ENCODE results near the gene POU5F1. TPM values are rescaled to one million over a fixed set of nuclear protein-coding genes. Genes with fewer than 3 reads are reported as not detected.
"Not testable (repeated sequence)": the region's sequence is repeated elsewhere in the genome, so short reads cannot be mapped to it uniquely, and the experiment has no call there.

Gene POU5F1
- total and polyA plus RNA-seq, 3 donors from 2014 or later: 1.3 to 4.2 (median 3.0) TPM

DNA sequence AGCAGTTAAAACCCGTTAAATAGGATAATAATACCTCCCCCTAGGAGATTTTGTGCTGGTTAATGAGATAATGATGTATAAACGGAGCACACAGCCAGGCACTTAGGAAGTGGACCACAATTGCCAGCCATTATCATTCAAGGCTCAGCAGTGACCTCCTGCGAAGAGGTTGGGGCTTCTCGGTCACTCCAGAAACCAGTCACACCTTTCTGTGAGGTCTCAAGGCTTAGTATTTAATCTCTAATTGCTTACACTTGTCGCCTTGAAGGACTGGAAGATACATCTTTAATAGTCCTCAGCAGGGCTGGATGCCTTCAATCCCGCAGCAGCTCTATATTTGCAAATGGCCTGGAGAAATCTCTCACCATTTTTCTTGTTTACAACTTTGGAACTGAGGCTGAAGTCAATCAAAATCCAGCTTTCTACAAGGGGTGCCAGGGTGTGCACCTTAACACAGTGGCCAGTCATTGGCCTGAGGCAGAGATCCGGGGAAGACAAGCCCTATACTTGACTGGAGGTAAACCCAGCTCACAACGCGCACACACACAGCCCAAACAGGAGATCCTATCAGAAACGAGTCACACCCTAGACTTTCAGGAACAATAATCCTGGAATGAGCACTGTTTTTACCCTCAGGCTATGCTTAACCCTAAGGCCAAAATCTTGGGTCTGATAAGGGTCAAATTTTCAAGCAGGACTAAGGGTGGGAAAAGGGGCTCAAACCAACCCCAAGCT, 1.2 kb downstream of the POU5F1 start:
- TF ChIP-seq CTCF (IDR thresholded peaks at IDR 0.05) (no peak), POLR2A (IDR thresholded peaks at IDR 0.05) (no peak)
- no peaks in the 10 kb centered on the region for H3K36me3 ChIP-seq (ENCODE audit: low read depth, missing control alignments)
- H3K27me3 ChIP-seq: no peaks in the 10 kb centered on the region
- no peak for DNase-seq
- H3K27ac ChIP-seq: no peak overlapping the region
- H3K9me3 ChIP-seq: no peaks in the 10 kb centered on the region
- WGBS, 2 donors: 77 to 84% methylated on average over 10 of the region's 10 CpGs
- no peak overlapping the region for H3K4me3 ChIP-seq
- intact Hi-C loops (cut with DNase I; ENCODE audit: low total_unique reads): no loop called here
- no peaks in the 10 kb centered on the region for H3K4me1 ChIP-seq

GRCh38 chr6:31168606-31169005, 1.9 kb downstream of the POU5F1 start:
- 78 to 79% methylated on average over 3 of the region's 3 CpGs for WGBS, 2 donors
- Histone ChIP-seq H3K27me3 (no peaks in the 10 kb centered on the region), H3K36me3 (ENCODE audit: low read depth, missing control alignments) (no peaks in the 10 kb centered on the region), H3K27ac (no peak overlapping the region), H3K4me3 (no peak overlapping the region), H3K9me3 (no peaks in the 10 kb centered on the region), H3K4me1 (no peaks in the 10 kb centered on the region)
- TF ChIP-seq POLR2A (IDR thresholded peaks at IDR 0.05): no peak
- no peak for TF ChIP-seq CTCF (IDR thresholded peaks at IDR 0.05)
- intact Hi-C loops (cut with DNase I; ENCODE audit: low total_unique reads): no loop called here
- no peak for DNase-seq

GRCh38 chr6:31165986-31166385, 4.5 kb downstream of the POU5F1 start:
- TF ChIP-seq POLR2A (IDR thresholded peaks at IDR 0.05) (no peak), CTCF (IDR thresholded peaks at IDR 0.05) (no peak)
- DNase-seq: no peak
- 73 to 77% methylated on average over 5 of the region's 5 CpGs for WGBS, 2 donors
- intact Hi-C loops (cut with DNase I; ENCODE audit: low total_unique reads): no loop called here
- Histone ChIP-seq H3K4me3 (no peak overlapping the region), H3K27me3 (no peaks in the 10 kb centered on the region), H3K36me3 (ENCODE audit: low read depth, missing control alignments) (no peaks in the 10 kb centered on the region), H3K4me1 (no peaks in the 10 kb centered on the region), H3K27ac (no peak overlapping the region), H3K9me3 (no peaks in the 10 kb centered on the region)

DNA sequence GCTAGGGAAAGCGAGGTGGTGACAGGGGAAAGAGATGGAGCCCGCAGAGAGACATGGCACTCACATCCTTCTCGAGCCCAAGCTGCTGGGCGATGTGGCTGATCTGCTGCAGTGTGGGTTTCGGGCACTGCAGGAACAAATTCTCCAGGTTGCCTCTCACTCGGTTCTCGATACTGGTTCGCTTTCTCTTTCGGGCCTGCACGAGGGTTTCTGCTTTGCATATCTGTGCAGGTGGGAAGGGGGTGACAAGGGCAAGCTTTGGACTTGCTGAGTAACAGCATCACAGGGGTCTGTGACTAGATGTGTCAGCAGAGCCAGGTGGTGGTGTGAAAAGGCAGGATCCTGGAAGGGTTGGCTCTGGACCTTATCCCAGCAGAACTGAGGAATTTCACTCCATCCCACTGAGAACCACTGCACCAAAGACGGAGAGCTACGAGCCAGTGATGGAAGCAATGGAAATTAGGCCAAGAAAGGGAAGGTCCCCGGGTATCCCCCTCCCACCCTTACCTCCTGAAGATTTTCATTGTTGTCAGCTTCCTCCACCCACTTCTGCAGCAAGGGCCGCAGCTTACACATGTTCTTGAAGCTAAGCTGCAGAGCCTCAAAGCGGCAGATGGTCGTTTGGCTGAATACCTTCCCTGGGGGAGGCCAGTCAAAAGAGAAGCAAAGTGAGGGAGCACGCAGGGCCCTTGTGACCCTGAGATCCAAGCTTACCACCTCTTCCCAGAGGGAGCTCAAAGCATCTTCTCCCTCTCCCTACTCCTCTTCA, 5.2 kb downstream of the POU5F1 start:
- 87 to 88% methylated on average over 15 to 17 of the region's 17 CpGs for WGBS, 2 donors
- intact Hi-C loops (cut with DNase I; ENCODE audit: low total_unique reads); H3K4me1 ChIP-seq; H3K27me3 ChIP-seq; DNase-seq; H3K4me3 ChIP-seq; H3K36me3 ChIP-seq (ENCODE audit: low read depth, missing control alignments); H3K27ac ChIP-seq; H3K9me3 ChIP-seq: not testable (repeated sequence)

- WGBS, 2 donors: 84 to 96% methylated on average over 2 to 7 of the region's 9 CpGs
- H3K36me3 ChIP-seq (ENCODE audit: low read depth, missing control alignments); H3K27ac ChIP-seq; intact Hi-C loops (cut with DNase I; ENCODE audit: low total_unique reads); DNase-seq; H3K4me1 ChIP-seq; H3K27me3 ChIP-seq; H3K4me3 ChIP-seq; H3K9me3 ChIP-seq: not testable (repeated sequence)
Observed at GRCh38 chr6:31164475-31165063, 5.9 kb downstream of the POU5F1 start.
